HG02981 (cell line): ENCODE results near the gene C11orf65.

ENCODE experiments used
- ATAC-seq: cut with Tn5 transposase; IDR thresholded peaks from one replicate; pipeline ENCODE4 v1.9.1; 2021; ENCODE audit warnings: mild to moderate bottlenecking, moderate library complexity; ENCODE audit not compliant: unreplicated experiment

C11orf65 gene

GRCh38 chr11:108467091-108467823 is at the start of gene C11orf65:
C11orf65 (minus strand) TSS chr11:108467529; CDS start chr11:108461559, 5,970 bp downstream.
- ATAC-seq = peak; percentile 99

- no peak for ATAC-seq
Measured at GRCh38 chr11:108516125-108516524, 48.8 kb upstream of the C11orf65 start.

GRCh38 chr11:108512708-108513107 is 45.4 kb upstream of the C11orf65 start:
- ATAC-seq = no peak

GRCh38 chr11:108511851-108512474 is 44.6 kb upstream of the C11orf65 start:
- no peak for ATAC-seq

- no peak for ATAC-seq
Measured at GRCh38 chr11:108508653-108509593, 41.6 kb upstream of the C11orf65 start.

- no peak for ATAC-seq
Measured at GRCh38 chr11:108501396-108501795, 34.1 kb upstream of the C11orf65 start.

- ATAC-seq = no peak
Measured at GRCh38 chr11:108500721-108501120, 33.4 kb upstream of the C11orf65 start.

GRCh38 chr11:108500169-108500568 is 32.8 kb upstream of the C11orf65 start:
- no peak for ATAC-seq

- ATAC-seq = no peak
Measured at GRCh38 chr11:108498816-108499408, 31.6 kb upstream of the C11orf65 start.

- ATAC-seq = peak; percentile 55
Measured at GRCh38 chr11:108498046-108498815, 30.9 kb upstream of the C11orf65 start, which contains the start of gene POGLUT3. POGLUT3 (minus strand) TSS chr11:108498384; CDS start chr11:108498366, 18 bp downstream.

GRCh38 chr11:108497317-108498045 is 30.2 kb upstream of the C11orf65 start:
- ATAC-seq = peak; percentile 43

- no peak for ATAC-seq
Measured at GRCh38 chr11:108496643-108497256, 29.4 kb upstream of the C11orf65 start.

- ATAC-seq = no peak
Measured at GRCh38 chr11:108495326-108495725, 28.0 kb upstream of the C11orf65 start.

- no peak for ATAC-seq
Measured at GRCh38 chr11:108494182-108494581, 26.9 kb upstream of the C11orf65 start.

- no peak for ATAC-seq
Measured at GRCh38 chr11:108491936-108492335, 24.6 kb upstream of the C11orf65 start.

GRCh38 chr11:108486828-108487227 is 19.5 kb upstream of the C11orf65 start:
- ATAC-seq = no peak

GRCh38 chr11:108486331-108486730 is 19.0 kb upstream of the C11orf65 start:
- ATAC-seq = no peak

- no peak for ATAC-seq
Measured at GRCh38 chr11:108483163-108483562, 15.8 kb upstream of the C11orf65 start.
